ENCODE data around the gene NSUN3.
"Not testable (repeated sequence)": the region's sequence is repeated elsewhere in the genome, so short reads cannot be mapped to it uniquely, and the experiment has no call there.

NSUN3 gene

DNA sequence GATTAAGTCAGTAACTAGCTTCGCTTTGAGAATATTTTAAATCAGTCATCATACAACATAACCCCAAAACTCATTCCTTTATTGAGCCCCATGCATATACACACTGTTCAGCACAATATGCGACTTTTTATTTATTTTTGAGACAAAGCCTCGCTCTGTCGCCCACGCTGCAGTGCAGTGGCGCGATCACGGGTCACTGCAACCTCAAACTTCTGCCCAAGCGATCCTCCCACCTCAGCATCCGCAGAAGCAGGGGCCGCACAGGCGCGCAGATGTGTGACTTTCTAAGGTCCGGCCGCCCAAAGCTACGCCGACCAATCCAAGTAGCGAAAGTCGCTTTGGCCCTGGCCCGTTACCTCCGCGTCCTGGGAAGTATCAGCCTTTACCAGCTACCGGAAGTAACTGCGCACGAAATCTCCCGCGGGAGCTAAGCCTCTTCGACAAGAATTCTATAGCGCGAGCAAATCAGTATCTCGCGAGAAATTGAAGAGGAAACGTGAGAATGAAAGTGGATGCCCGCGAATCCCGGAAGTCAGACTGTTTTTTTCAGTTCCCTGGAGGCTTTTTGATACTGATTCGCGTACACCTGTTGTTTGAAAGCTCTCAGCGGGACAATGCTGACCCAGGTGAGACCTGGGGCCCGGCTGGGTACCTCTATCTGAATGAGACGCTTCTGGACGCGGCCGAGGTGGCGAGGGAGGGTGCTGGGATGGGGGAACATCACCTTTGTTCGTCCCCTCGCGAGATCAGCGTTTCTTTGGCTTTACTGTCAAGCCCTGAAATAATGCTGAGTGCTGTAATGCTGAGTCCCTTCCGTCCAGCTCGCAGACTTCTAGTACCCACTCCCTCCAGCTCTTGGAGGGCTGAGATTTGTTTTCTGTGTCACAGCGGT lies at the start of gene NSUN3, which contains the start of gene DHFR2:
TSS of gene NSUN3 (plus strand) at position 549 of the 892 bp plus-strand sequence. CDS start at position 615, 66 bp downstream.
TSS of gene DHFR2 (minus strand) at position 404 of the 892 bp plus-strand sequence. CDS start 1,405 bp downstream, outside the sequence.
- DNase-seq = peak; percentile 95

DNA sequence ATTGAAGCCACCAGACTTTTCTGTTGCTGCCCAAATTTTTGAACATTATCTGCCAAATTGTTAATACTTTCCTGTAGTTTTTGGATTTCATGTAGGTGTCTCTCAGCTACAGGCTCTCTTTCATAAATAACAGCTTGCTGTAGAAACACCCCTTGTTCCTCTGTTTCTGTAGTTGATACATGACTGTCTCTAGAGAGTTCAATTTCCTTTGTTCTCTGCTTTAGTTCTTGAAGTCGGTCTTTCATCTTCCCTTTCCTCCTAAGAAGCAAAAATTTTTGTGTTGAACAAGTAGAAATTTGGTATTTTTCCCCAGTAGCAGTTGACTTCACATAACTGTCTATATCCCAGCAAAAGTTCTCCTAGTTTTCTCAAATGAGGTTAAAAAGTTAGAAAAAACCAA lies 47.8 kb upstream of the NSUN3 start:
- no peak for DNase-seq

DNA sequence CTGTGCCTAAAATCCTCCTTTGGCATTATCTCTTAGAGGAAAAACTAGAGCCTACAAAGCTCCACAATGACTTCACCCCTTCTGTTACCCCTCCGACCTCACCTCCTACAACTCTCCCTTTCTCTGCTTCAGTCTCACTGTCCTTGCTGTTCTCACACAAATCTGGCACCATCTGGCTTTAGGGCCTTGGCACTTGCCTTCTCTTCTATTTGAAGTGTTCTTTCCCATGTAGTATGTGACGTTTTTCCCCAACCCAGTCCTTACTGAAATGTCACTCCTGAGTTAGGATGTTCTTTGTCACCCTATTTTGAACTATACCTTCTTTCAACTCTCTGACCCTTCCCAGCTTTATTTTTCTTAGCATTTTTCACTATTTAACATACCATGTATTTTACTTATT lies 43.2 kb upstream of the NSUN3 start:
- DNase-seq = no peak

DNA sequence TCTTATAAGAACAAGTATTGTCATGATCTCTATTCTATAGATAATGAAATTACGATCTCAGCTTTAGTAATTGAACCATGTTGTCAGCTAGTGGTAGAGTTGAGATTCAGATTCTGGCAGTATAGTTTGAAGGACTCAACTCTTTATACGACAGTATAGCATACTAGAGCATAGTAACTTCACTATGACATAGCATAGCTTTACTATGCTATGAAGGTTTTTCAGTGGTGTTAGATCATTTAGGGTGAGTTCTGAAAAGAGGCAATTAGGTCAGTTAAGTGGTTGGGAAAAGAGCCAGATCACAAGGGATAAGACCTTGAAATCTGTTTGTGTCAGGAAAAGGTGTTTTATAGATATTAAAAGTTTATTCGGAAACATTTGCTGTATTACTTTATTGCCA lies 42.6 kb upstream of the NSUN3 start:
- no peak for DNase-seq

DNA sequence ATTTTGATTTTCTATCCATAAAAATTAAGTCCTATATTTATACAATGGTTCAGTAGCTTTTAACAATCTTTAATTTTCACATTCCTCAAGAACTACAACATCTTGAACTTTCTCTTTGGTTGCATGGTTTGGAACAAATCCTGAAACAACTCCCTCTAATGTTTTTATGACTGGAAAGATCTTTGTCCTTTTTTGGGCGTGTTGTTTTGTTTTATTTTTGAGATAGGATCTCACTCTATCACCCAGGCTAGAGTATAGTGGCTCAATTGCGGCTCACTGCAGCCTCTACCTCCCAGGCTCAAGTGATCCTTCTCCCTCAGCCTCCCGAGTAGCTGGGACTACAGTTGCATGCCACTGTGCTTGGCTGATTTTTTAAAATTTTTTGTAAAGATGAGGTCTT lies 38.5 kb upstream of the NSUN3 start:
- DNase-seq = no peak

DNA sequence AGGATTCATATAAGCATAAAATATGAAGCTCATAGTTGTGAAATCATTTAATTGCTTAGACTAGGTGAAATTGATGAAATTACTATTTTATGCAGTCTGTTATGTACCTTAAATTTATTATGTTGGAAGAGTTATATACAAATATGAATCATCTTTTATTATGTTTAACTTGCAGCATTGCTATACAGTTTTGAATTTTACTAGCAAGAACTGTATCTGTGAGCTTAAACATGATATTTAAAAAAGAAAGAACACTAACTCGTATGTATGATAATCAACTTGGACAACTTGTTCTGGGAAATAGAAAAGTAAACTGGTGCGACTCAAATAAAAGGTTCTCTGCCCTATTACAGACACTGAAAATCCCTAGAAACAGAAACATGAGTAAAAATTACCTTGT lies 36.2 kb upstream of the NSUN3 start:
- no peak for DNase-seq

DNA sequence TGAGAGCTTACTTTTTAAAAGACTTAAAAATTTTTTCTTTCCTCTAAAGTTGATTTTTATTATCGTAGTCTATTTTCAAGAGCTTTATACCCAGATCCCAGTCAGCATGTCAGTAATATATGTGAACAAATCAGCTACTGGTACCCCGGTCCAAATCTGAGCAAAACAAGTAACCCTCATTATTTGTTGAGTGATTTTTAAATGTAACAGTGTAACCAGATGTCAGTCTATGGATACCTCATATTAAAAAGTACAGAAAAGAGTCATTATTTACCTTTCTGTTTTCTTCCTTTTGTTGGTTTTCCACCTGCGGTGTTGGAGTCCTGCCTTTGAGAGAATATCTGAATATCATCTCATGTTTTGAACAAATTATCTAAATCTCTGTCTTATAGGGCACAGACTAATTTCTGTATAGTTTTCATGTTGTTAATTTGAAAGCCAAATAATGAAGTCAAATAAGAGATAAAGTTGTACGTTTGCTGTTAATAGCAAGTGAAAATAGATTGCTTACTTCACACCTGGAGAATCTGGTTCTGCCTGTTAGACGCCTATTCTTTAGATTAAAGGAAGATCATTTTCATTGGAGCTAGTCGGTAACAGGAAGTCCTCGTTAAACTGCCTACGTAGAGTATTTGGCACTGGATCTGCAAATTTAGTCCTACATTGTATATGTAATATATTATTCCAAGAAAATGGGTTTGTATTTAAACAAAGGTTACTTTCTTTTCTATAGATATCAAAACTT lies 34.6 kb upstream of the NSUN3 start, which contains the start of gene STX19:
TSS of gene STX19 (minus strand) at position 505 of the 745 bp plus-strand sequence. CDS start 13,328 bp downstream, outside the sequence.
- no peak for DNase-seq

DNA sequence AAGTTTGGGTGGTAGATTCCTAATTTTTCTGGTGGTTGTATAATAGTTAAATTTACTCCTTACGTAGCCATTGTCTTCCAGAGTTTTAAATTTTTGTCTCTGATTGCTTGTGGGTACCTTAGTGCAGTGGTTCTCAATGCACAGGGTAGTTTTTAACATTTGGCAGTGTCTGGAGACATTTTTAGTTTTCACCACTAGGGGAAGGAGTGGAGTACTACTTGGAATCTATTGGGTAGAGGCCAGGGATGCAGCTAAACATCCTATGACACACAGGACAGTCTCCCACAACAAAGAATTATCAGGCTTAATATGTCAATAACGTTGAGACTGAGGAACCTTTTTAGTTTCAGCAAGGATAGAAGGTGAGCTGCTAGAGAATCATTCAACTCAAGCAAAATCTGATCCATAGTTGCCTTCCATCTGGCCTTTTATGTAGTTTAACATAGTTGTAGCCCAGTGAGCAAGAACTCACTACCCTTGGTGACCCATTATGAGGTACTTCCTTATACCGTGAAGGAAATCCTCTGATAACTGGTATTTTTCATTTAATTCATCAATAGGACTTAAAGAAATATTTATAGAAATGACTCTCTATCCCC lies 25.9 kb upstream of the NSUN3 start:
- DNase-seq = no peak

DNA sequence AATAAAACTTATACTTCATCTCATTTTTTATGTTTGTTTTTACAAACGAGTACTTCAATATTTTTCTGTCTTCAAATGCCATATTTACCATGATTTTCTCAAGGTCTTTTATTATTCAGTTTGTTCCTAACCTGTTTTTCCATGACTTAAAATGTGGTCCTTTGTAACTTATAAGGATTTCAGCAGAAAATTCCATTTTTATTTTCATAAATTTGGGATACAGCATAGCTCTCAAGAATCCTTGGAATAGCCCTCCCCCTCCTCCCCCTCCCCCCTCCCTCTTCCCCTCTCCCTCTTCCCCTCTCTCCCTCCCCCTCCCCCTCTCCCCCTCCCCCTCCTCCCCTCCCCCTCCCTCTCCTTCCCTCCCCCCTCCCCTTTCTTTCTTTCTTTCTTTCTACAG lies 19.6 kb upstream of the NSUN3 start:
- DNase-seq = no peak

DNA sequence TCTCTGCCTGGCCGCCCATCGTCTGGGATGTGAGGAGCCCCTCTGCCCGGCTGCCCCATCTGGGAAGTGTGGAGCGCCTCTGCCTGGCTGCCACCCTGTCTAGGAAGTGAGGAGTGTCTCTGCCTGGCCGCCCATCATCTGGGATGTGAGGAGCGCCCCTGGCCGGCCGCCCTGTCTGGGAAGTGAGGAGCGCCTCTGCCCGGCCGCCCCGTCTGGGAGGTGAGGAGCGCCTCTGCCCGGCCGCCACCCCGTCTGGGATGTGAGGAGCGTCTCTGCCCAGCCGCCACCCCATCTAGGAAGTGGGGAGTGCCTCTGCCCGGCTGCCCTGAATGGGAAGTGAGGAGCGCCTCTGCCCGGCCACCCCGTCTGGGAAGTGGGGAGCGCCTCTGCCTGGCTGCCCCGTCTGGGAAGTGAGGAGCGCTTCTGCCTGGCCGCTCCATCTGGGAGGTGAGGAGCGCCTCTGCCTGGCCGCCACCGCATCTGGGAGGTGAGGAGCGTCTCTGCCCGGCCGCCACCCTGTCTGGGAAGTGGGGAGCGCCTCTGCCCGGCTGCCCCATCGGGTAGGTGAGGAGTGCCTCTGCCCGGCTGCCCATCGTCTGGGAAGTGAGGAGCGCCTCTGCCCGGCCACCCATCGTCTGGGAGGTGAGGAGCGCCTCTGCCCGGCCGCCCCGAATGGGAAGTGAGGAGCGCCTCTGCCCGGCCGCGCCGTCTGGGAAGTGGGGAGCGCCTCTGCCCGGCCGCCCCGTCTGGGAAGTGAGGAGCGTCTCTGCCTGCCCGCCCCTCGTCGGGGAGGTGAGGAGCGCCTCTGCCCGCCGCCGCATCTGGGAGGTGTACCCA lies 18.5 kb upstream of the NSUN3 start:
- not testable (repeated sequence) for DNase-seq

DNA sequence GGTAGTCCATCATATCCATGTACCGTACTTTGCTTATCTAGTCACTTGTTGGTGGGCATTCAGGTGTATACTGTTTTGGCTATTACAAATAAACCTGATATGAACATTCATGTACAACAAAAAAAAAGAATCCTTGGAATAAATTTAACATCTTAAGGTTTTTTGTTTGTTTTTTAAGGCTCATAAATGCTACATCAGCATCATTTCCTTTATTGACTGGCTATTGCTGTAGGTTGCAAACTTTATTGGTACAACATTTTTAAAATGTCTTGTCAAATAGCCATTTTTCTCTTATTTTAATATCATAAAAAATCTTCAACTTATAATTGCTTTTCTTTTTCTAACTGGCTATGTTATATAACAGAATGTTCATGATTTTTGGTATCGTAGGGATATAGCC lies 16.3 kb upstream of the NSUN3 start:
- no peak for DNase-seq

DNA sequence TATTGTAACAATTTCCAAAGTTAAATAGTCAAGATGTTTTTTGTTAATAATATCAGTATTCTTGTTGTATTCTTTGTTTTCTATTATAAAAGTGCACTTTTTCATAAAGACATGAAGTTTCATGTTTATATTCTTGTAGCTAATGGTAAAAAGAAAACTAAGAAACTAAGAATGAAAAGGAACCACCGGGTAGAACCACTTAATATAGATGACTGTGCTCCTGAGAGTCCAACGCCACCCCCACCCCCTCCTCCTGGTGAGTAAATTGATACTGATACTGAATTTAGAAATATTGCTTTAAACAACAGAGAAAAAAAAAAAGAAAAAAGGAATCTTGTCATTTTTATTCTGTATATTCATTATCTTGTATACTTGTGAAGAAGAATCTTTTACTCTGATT lies 13.6 kb upstream of the NSUN3 start:
- no peak for DNase-seq

DNA sequence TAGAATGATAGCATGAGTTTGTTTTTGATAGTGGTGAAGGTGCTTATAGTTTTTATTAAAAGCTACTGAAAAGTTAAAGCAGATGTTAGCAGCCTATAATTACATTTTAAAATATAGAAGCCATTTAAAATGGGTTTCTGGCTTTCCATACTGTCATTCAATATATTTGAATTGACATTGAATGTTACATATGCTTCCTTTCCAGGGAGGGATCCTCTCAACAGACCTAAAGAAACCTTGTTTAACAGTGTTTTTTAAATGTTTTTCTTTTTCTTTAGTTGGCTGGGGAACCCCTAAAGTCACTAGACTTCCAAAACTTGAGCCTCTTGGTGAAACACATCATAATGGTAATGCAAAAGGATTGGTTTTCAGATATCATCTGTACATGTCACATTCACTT lies 12.3 kb upstream of the NSUN3 start:
- no peak for DNase-seq

DNA sequence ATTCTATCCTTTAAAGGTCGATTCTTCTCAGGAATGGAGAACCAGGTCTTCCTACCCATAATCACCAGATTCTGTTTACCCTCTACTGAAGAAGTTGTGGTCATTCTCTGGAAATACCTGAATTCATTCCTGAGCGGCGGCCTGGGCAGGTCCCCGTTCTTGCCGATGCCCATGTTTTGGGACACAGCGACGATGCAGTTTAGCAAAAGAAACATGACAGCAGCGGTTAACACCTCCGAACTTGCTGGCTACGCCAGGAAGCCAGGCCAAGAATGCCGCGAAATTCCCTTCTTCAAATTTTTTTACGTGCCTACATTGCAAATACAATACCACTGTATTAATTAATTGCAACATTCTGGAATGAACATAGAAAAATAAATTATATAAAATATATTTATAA lies 1.6 kb upstream of the NSUN3 start:
- DNase-seq = no peak

DNA sequence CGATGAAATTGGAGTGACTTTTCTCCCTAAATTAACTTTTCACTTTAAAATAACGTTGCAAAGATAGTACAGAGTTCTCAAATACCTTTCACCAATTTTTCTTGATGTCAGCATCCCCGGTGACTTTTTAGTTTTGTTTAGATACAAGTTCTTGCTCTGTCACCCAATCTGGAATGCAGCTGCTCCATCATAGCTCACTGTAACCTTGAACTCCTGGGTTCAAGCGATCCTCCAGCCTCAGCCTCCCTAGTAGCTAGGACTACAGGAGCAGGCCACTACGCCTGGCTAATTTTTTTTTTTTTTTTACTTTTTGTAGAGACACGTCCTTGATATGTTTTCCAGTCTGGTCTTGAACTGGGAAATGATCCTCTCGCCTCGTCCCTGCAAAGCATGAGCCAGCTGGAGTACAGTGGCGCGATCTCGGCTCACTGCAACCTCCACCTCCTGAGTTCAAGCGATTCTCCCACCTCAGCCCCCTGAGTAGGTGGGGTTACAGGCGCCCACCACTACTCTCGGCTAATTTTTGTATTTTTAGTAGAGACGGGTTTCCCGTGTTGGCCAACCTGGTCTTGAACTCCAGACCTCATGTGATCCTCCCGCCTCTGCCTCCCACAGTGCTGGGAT lies 747 bp downstream of the NSUN3 start:
- DNase-seq = no peak

DNA sequence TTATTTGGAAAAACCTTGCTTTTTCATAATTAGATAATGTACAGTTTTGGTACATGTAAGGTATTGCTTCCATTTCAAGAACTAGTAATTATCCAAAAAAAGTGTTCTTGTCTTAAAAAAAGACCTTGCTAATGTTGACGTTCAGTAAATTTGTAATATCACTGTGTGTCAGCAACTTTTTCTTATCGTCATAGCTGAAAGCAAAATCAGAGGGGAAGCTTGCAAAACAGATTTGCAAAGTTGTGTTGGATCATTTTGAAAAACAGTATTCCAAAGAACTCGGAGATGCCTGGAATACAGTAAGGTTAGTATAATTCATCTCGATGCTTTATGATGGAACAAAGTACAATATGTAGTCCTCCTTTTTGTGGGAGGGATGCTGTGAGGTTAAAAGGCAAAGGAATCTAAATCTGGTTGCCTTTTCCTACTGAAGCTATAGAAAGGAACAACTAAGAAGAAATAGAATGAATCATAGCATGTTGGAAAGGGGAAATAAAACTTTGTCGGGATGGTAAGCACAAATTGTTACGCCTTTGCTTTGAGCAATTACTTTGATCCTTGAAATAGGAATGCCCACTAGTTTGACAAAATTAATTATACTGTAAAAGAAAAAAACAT lies 1.5 kb downstream of the NSUN3 start:
- no peak for DNase-seq

DNA sequence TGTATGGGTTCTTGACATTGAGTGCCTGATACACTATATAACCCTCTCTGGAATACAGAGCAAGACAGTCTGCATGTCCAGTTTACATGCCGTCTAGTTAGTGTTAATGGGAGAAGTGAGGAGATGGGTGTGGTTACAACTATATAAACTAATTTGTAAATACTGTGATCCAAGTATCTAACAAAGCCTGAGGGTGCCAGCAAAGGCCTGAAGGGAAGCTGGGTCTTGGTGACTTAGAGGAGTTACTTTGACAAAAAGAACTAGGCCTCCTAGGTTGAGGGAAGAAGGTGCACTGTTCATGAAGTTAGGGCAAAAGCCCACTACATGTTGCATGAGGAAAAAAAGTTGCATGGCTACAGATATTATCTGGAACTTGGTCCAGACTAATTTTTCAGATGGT lies 2.3 kb downstream of the NSUN3 start:
- DNase-seq = no peak

DNA sequence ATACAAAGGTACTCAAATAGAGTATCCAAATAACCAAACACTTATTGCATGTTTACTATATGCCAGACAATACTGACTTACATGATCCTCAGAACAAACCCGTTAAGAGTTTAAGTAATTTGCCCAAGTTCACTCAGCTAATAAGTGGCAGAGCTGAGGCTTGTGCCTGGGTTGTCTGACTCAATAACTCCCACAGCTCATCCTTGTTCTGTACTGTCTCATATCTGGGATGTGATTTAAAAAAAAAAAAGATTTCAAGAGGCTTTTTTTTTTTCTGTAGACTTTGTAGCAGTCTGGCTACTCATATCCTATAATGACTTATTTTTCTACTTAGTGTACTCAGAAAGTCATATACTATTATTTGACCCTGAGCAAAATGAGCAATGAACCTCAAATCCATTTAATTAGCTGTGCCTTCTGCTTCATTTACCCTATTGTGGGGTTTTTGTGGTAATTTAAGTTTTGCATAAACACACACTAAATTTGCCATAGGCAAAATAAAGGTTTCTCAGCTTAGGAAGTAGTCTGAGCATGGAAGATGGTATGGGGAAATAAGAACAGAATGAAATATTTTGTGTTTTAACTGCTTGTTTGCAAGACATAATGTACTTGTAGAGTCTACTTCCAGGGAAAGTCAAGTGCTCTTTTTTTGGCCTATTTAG lies 3.1 kb downstream of the NSUN3 start:
- DNase-seq = no peak

DNA sequence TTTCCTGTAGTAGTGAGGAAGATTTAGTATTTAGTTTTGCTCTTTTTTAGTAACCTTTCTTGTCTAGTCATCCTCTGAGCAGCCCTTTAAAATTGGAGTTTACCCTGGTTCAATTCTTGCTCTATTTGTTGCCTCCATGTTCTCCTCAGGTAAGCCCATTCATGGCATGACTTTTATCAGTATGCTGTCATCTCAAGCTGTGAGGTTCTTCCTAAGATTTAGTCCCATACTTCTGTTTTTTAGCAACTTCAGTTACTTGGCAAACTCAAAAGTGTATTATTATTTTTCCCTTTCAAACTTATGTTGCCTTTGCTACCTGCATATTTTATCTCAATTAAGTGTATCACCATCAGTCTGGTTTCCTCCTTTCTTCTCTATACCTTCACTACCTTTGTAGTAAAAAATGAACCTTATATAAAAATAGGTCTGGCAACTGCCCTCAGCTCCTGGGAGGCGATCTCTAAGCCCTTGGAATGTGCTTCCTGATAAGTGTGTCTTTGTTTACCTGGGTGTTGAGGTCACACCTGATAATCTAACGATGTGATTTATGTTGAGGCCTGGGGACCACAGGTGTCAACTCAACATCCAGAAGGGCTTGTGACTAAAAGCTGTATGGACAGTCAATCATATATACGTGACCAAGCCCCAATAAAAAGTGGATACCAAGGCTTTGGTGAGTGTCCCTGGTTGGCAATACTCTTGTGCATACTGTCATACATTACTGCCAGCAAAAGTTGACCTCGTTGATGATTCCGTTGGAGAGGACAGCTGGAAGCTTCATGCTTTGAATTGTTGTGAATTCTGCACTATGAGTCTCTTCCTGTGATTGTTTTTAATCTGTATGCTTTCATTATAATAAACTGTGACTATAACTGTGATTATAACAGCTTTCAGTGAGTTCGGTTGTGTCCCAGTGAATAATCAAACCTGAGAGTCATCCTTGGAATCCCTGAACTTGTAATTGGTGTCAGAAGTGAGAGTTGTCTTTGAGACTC lies 3.9 kb downstream of the NSUN3 start:
- DNase-seq = no peak

Data from SHP77 treated with DMSO at 0.1 percent for 48 hours (cell line).